Stimulated activated CD4-positive, alpha-beta T cell treated with anti-CD3 and anti-CD28 coated beads, TNF-alpha, amount 100 ng/mL, for 48 hours (primary cell): ENCODE results near the gene LDLRAD4.
"Not testable (repeated sequence)": the region's sequence is repeated elsewhere in the genome, so short reads cannot be mapped to it uniquely, and the experiment has no call there.

Source experiments
- DNase-seq, 3 donors: peaks; one replicate each; pipeline ENCODE4 v3.0.0-alpha.2; 2020; ENCODE audit warnings: low read depth in 3 of 3

LDLRAD4 gene

GRCh38 chr18:13246591-13246990 lies 28.0 kb downstream of the LDLRAD4 start:
- DNase-seq = no peak

GRCh38 chr18:13247506-13247905 lies 28.9 kb downstream of the LDLRAD4 start:
- DNase-seq = no peak

DNA sequence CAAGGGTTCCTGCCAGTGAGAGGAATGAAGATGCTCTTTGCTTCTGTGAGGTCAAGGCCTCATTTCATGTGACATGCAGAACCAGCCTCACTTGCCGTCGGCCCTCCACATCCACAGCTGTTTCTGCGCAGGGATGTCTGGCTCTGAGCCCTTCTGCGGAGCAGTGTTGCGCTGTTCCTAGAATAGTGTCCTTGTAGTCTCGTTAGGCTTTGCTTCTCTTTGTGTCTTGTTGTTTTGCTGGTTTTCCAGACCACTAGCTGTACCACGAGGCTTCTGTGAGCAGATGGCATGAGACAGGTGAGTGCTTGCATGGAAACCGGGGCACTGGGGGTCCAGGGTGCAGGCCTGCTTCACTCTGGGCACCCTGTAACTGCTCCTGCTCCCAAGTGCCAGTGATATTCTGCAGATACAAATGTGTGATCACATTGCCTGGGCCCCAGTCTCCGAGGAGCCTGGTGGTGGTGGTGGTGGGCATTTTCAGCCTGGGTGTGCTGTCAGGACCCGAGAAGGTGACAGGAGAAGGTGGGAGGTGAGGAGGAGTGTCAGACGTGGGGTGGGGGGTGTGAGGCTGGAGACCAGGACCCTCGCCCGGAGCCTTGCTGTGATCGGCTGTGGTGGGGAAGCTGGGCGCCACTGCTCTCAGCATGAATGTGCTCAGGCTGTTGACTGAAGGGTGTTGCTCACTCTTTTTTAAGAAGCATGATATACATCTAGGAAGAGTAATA lies 34.3 kb downstream of the LDLRAD4 start:
- no peak for DNase-seq

DNA sequence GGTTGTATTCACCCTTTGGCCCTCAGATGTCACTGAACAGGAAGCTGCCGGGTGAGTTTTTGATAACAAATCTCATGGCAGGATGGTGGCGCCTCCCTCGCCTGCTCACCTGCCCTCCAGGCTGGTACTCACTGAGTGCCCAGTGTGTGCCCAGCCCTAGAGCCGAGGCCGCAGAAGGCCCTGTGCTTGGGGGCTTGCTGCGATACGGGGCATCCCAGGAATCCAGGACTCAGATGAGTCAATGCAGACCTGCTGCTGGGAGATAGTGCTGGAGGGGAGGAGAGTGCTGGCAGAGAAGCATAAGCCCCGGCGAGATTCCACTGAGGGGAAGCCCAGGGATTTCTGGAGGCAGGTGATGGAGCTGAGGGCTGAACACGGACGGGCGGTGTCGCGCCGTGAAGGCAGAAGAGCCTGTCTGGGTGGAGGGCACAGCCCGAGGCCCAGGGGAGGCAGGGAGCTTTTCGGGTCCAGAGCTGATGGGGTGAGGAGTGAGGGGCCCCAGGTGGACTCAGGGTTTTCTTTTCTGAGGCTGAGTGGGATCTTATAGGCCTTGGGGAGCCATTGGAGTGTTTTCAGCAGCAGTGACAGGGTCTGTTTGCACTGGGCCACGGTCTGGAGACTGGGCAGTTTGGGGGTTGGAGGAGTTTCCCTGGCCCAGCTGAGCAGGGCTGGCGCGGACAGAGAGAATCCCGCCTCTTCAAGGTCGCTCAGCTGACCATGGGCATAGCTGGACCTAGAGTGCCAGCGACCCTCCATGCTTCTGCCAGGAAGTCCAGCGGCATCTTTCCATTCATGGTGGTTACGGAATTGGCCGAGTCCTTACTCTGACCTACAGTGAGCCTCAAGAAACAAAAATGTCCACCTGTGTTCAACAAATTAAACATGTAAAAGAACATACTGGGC lies 35.5 kb downstream of the LDLRAD4 start:
- DNase-seq = no peak

DNA sequence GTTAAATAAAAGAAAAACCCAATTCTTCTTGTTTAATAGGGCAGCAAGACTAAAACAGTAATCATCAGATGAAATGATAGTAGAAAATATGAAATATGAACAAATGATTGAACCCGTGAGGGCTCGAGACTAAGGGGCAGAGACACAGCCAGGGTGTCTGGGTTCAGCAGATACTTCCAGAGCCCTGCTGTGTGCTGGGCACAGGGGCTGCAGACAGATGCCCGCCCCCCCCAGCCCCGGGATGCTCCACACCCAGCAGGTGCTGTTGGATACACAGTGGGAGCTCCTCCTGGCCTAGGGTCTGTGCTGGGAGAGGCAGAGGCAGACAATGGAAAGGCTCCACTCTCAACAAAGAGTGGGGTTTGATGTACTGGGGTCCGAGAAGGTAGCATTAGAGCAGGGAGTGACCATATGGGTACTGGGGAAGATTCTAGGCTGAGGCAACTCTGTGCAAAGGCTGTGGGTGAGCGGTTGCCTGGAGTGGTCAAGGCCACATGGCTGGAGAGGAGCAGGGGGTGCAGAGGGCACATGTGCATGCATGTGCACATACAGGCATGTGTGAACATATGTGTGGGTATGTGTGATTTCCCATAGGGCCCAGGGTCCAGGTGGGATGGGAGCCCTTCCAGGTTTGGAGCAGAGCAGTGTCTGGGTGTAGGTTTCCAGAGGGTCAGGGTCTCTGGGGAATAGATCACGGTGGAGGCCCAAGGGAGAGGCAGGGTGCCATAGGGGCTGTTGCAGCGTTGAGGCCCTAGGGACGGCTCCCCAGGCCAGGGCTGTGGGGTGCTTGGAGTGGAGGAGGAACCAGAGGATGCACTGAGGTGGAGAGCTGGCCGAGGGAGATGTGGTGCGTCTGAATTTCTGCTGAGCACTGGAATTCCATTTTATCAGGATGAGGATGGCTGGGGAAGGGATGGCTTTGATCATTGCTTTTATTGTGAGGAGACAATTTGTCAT lies 36.7 kb downstream of the LDLRAD4 start:
- DNase-seq = no peak

DNA sequence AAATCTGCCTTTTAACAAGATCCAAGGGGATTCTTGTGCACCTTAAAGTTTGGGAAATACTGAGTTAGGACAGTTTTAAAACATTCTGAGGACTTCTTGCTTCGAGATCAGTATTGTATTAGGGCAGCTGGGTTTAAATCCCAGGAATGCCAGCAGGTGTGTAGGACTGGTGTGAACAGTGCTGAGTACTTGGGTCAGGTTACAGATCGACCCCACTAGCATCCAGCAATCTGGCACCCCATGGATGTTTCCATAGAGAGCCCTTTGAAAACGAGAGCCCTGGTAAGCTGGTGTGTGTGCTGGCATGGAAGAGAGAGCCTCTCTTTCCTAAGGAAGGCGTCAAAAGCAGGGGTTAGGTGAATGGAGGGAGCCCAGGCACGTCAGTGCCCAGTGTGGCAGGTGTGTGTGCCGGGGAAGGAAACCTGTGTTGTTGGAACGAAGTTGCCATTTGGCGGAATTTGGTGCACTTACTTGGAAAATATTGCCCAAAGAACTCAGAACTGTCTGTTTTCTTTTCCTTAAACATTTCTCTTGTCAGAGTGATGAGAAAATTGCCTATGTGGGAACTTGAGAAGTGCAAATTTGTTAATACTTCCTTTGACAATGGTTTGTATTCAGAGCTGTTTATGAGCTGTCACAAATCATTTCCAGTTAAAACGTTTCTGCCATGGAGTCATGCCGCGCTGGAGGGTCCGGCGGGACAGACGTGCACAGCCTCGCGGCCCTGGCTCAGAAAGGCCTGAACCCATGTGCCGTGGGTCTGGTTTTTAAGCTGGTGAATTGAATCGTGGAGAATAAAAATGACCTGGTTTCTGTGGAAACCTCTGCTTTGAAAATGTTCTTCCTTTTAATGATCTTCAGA lies 38.1 kb downstream of the LDLRAD4 start:
- DNase-seq = no peak

- DNase-seq = no peak
Observed at GRCh38 chr18:13257361-13257980, 38.9 kb downstream of the LDLRAD4 start.

GRCh38 chr18:13258921-13259320 lies 40.4 kb downstream of the LDLRAD4 start:
- DNase-seq = no peak

- no peak for DNase-seq
Observed at GRCh38 chr18:13259701-13260100, 41.1 kb downstream of the LDLRAD4 start.

GRCh38 chr18:13260197-13260934 lies 41.8 kb downstream of the LDLRAD4 start:
- DNase-seq = no peak

- no peak for DNase-seq
Observed at GRCh38 chr18:13260935-13261640, 42.5 kb downstream of the LDLRAD4 start.

DNA sequence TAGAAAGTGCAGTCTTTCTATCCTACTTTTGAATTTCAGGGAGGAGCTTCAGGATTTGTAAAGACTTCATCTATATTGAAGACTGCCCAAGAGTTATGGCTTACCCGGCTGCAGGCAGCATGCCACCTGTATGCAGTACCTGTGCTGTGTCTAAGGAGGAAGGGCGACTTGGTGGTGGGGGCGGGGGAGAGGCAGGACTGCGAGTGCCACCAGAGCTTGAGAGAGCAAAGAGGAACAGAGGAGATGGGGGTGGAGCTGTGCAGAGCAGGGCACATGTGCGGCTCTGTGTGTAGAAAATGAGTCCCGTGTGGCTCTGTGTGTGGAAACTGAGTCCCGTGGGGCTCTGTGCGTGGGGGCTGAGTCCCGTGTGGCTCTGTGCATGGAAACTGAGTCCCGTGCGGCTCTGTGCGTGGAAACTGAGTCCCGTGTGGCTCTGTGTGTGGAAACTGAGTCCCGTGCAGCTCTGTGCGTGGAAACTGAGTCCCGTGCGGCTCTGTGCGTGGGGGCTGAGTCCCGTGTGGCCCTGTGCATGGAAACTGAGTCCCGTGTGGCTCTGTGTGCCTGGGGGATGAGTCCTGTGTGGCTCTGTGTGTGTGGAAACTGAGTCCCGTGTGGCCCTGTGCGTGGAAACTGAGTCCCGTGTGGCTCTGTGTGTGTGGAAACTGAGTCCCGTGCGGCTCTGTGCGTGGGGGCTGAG lies 43.2 kb downstream of the LDLRAD4 start:
- no peak for DNase-seq

GRCh38 chr18:13262358-13262680 lies 43.8 kb downstream of the LDLRAD4 start:
- not testable (repeated sequence) for DNase-seq

DNA sequence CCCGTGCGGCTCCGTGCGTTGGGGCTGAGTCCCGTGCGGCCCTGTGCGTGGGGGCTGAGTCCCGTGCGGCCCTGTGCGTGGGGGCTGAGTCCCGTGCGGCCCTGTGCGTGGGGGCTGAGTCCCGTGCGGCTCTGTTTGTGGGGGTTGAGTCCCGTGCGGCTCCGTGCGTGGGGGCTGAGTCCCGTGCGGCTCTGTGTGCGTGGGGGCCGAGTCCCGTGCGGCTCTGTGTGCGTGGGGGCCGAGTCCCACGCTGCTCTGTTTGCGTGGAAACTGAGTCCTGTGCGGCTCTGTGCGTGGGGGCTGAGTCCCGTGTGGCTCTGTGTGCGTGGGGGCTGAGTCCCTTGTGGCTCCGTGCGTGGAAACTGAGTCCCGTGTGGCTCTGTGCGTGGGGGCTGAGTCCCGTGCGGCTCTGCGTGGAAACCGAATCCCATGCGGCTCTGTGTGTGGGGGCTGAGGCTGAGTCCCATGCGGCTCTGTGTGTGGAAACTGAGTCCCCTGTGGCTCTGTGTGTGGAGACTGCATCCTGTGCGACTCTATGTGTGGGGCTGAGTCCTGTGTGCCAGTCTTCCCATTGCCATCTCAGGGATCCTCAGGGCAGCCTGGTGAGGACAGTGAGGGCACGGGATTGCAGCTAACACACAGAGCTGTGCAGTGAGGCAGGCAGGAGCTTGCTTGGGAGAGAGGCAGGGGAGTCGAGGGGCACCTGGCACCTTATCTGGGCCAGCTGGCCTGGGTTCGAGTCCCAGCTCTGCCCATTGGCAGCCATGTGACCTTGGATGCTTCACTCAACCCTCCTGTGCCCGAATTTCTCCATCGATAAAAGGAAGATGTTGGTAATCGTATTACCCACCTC lies 44.5 kb downstream of the LDLRAD4 start:
- no peak for DNase-seq

DNA sequence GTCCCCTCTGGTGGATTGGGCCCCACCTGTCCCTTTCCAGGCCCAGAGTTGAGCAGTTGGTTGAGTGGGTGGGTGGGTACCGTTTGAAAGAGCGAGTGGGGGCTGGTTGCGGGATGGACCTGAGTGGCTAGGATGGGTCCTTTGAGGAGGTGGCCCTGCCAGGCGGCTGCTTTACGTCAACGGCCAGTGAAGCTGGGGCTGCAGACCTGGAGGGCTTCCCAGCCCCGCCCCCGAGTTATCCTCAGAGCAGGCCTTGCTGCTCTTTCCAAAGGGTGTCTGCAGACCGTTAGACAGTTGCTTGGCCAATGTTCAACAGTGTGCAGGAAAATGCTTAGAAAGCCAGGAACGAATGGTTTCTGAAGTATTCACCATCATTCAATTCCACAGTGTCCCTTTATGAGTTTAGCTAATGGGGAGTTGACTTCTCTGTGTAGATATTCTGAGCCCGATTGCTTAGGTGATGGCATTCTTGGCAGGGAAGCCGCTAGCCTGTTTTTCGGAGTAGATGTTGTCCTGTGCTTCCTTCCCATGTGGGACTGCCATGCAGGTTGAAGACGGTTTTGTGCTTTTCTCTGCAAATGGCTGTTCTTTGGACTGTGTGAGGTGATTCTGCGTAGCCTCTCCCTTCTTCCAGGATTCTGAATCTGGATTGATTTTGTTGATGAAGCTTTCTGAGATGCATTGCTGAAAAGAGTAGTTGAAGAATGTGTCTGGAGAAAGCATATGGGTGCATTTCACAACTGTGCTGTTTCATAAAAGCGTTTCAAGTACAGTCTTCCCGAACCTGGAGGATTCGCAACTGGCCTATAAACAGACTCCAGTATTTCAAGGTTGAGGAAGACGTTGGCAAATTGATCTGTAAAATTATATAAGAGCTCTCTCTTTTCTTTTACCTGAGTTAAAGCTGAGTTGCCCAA lies 45.8 kb downstream of the LDLRAD4 start:
- DNase-seq = no peak
